ENCODE data around the gene SRRM3. TPM values are rescaled to one million over a fixed set of nuclear protein-coding genes. Genes with fewer than 3 reads are reported as not detected.

The SRRM3 gene
- total and polyA plus RNA-seq, 9 of the 15 experiments (the other 6 are each of a cell fraction or from before 2014, with no cell fraction given) = 0.04 to 0.91 (median 0.46) TPM; not detected in 2

- TF ChIP-seq REST (IDR thresholded peaks at IDR 0.05; ENCODE audit: borderline replicate concordance) (no peak), REST (CRISPR knock-in tag; IDR thresholded peaks at IDR 0.05; ENCODE audit: low read depth) (peak; percentile 49), CTBP1 (IDR thresholded peaks at IDR 0.05; ENCODE audit: borderline replicate concordance) (peak; percentile 90), DNMT1 (IDR thresholded peaks at IDR 0.05) (no peak), CREB1 (IDR thresholded peaks at IDR 0.05) (peak; percentile 100), CREB1 (CRISPR knock-in tag; IDR thresholded peaks at IDR 0.05) (peak; percentile 100), IRF1 (CRISPR knock-in tag; IDR thresholded peaks at IDR 0.05; ENCODE audit: borderline replicate concordance) (no peak), PATZ1 (CRISPR knock-in tag; IDR thresholded peaks at IDR 0.05; ENCODE audit: borderline replicate concordance) (no peak), CXXC5 (CRISPR knock-in tag; IDR thresholded peaks at IDR 0.05) (peak; percentile 97), ZNF316 (IDR thresholded peaks at IDR 0.05) (no peak), ZNF583 (CRISPR knock-in tag; IDR thresholded peaks at IDR 0.05) (0 out of 2 replicates have a peak, but pooled peaks have one; percentile 17), ZNF280B (CRISPR knock-in tag; IDR thresholded peaks at IDR 0.05) (no peak), MBD1 (CRISPR knock-in tag; IDR thresholded peaks at IDR 0.05) (no peak)
Measured at GRCh38 chr7:76166404-76167255, 35.1 kb upstream of the SRRM3 start (continued).

Data from K562 (cell line).